Dedifferentiated amniotic fluid mesenchymal stem cell (primary cell): ENCODE measurements around the gene UBALD2.
"Not testable (repeated sequence)": the region's sequence is repeated elsewhere in the genome, so short reads cannot be mapped to it uniquely, and the experiment has no call there.

ENCODE experiments used
- DNase-seq: peaks from one replicate; pipeline ENCODE4 v3.0.0-alpha.2; 2016; ENCODE audit errors: extremely low spot score

The UBALD2 gene

GRCh38 chr17:76244721-76245120 lies 20.4 kb upstream of the UBALD2 start:
- not testable (repeated sequence) for DNase-seq

DNA sequence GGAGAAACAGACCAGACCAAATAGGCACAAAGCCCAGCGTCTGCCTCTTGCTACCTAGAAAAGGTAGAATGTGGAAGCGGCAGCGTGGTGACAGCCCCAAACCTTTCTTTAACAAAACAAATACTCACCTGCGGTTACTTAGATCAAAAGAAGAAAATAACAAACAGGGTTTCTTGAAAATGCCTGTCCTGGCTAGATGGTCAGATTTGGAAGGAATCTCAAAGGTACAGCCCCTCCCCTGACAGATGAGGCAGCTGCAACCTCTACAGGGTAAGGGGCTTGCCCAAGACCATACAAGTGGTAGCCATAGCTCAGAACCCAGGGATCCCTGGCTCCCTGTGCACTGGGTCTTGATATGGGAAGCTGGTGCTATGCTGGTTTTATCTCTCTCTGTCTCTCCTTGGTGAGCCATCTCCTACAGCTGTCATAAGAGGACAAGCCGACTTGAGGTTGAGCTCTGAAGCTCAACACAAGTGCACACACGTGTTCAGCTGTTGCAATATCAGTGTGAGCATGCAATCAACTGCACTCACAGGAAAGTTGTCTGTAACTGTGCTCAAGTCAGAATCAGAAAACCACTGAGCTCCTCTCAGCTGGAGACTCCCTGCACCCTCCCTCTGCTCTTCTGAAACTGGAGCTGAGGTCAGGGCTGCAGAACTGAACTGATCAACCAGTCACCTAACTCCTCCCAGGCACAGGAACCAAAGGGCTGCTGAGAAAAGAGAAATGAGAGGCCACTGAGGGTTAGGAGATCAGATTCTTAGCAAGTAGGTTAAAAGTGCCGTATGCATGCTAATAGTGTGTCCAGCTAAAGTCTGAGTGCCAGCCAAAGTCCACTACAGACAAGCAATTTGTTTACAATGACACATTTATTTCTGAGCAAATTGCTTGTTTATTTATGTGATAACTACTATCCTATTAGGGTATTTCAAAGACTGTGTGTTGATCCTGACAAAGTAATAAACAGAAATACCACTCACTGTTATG lies 18.8 kb upstream of the UBALD2 start:
- DNase-seq: peak; percentile 41

- DNase-seq: no peak
Measured at GRCh38 chr17:76247304-76247703, 17.8 kb upstream of the UBALD2 start.

- DNase-seq: no peak
Measured at GRCh38 chr17:76248013-76248782, 16.9 kb upstream of the UBALD2 start.

- no peak for DNase-seq
Measured at GRCh38 chr17:76250141-76250540, 15.0 kb upstream of the UBALD2 start.

DNA sequence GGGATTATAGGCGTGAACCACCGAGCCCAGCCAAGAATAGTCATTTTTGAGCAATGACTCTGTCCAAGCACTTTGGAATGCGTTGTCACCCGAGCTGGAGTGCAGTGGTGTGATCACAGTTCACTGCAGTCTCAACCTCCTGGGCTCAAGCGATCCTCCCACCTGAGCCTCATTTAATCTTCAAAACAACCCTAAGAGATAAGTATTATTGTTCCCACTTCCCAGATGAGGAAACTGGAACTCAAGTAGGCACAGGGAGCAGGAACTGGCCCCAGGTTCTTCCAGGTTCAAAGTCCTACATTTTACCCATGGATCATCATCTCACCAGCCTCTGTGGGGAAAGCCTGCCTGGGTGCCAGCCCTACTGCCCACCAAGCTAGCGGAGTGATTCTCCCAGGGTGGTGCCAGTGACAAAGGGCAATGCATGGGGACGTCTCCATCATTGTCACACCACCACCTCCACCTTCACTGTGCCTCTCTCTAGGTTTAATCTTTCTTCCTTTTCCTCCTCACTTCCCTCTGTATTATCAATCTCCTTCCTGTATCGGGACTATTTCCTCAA lies 13.6 kb upstream of the UBALD2 start:
- no peak for DNase-seq

DNA sequence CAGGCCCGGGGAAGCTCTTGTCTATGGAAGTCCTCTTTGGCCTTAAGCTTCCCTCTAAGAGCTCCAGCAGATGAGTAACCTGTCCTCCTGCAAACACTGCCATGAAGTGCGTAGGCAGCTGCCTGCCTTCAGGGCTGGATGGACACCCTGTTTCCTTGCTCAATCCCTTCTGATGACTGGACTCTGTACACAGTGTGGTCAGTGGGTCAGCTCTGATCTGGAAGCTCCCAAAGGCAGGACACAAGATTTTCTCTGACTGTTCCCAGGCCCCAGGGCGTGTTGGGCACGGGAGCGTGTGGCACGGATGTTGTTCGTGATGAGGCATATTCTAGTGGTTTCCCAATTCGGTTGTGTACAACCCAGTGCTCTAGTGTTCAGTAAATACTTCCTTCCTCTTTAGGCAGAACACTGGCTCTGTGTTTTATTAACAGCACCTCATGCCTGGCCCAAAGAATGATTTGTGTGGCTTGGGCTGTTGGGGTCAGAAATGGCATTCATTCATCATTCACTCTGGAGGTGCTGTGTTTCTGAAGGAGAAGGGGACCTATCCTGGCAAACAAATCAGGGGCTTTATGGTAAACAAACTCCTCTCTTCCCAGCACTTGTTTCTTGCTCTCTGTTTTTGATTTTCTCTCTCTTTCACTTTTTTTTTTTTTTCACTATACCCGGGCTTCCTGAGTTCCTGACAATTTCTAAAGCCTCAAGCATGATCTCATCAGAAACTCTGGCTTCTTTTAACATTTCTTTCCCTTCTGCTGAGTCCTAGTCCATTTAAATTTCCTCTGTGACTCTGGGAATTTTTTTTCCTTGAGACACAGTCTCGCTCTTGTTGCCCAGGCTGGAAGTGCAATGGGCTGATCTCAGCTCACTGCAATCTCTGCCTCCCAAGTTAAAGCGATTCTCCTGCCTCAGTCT lies 12.9 kb upstream of the UBALD2 start:
- DNase-seq: peak; percentile 86

DNA sequence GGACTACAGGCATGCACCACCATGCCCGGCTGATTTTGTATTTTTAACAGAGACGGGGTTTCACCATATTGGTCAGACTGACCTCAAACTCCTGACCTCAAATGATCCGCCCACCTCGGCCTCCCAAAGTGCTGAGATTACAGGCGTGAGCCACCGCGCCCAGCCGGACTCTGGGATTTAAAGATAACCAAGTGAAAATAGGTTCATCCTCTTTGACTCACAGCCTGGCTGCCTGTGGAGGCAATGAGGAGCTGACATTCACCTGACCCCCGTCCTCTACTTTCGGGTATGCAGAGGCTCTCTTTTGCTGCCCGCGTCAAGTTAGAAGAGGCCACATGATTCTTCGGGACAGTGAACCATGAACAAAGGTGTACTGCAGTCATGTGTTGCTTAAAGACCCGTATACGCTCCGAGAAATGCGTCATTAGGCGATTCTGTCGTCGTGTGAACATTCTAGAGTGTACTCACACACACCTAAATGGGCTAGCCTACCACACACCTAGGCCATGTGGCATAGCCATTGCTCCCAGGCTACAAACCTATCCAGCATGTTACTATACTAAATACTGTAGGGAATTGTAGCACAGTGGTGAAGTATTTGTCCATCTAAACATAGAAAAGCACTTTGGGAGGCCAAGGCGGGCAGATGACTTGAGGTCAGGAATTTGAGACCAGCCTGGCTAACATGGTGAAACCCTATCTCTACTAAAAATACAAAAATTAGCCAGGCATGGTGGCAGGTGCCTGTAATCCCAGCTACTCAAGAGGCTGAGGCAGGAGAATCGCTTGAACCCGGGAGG lies 12.0 kb upstream of the UBALD2 start:
- not testable (repeated sequence) for DNase-seq

- no peak for DNase-seq
Measured at GRCh38 chr17:76253841-76254240, 11.3 kb upstream of the UBALD2 start.

- no peak for DNase-seq
Measured at GRCh38 chr17:76254275-76254674, 10.9 kb upstream of the UBALD2 start.

GRCh38 chr17:76255801-76256429 lies 9.2 kb upstream of the UBALD2 start:
- no peak for DNase-seq

GRCh38 chr17:76256430-76257050 lies 8.6 kb upstream of the UBALD2 start:
- not testable (repeated sequence) for DNase-seq

DNA sequence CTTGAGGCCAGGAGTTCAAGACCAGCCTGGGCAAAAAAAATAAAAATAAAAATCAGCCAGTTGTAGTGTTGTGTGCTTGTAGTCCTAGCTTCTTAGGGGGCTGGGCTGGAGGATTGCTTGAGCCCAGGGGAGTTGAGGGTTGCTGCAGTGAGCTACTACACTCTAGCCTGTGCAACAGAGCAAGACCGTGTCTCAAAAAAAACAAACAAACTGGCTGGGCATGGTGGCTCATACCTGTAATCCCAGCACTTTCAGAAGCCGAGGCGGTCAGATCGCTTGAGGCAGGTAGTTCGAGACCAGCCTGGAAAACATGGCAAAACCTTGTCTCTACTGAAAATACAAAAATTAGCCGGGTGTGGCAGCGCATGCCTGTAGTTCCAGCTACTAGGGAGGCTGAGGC lies 4.9 kb upstream of the UBALD2 start:
- no peak for DNase-seq

DNA sequence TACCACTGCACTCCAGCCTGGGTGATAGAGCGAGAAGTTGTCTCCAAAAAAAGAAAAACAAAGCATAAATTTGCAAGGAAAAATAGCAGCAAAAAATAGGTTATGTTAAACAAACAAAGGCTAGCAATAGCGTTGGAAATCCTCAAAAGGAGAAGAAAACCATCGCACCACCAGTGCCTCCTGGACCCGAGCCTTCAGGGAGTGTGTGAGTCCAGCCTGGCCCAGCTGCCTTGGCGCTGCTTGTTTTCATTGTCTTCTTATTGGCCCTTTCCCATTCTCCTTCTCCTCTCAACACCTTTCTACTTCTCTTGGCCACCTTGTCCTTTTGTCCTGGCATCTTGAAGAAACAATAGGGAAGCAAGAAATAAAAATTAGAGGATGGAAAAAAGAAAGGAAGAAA lies 4.5 kb upstream of the UBALD2 start:
- no peak for DNase-seq

DNA sequence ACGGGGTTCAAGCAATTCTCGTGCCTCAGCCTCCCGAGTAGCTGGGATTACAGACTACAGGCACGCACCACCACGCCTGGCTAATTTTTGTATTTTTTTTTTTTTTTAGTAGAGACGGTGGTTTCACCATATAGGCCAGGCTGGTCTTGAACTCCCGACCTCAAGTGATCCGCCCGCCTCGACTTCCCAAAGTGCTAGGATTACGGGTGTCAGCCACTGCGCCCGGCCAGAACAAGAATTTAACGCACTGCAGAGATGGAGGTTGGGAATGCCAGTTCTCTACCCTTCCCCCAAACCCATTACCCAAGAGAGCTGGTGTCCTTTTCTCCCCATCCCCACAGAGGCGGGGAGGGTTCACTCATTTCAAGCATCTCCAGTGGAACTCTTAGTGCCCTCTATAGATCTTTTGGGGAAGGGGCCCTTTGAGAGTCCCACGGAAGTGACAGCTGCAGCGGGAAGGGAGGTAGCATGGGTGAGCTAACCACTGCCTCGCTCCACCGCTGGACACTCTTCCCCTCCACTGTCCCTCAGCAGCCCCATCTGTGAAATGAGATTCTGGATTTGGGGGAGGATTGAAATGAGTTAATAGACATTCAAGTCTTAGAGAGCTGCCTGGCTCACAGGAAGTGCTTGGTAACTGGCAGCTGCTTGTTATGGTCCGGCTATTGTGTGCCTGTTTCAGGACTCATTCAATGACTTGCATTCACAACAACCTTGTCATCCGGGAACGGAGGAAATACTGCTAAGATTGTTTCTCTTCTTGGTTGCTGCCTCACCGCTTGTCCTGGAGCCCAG lies 3.5 kb upstream of the UBALD2 start:
- DNase-seq: no peak

- DNase-seq: no peak
Measured at GRCh38 chr17:76262732-76263344, 2.3 kb upstream of the UBALD2 start.

DNA sequence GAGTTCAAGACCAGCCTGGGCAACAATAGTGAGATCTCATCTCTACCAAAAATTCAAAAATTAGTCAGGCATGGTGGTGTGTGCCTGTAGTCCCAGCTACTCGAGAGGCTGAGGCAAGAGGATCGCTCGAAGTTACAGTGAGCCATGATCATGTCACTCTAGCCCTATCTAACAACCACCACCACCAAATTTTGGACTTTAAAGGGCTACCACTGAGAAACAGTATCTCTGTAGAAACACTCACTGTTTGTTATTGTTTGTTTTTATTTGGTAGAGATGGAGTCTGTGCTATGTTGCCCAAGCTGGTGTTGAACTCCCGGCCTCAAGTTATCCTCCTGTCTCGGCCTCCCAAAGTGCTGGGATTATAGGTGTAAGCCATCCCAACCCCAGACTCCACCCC lies 1.3 kb upstream of the UBALD2 start:
- DNase-seq: no peak

GRCh38 chr17:76264425-76264754 lies 758 bp upstream of the UBALD2 start:
- DNase-seq: no peak
